ENCODE data around the gene PROSER2.

The PROSER2 gene

GRCh38 chr10:11858093-11858492 lies 34.9 kb downstream of the PROSER2 start:
- DNase-seq (ENCODE audit: low read depth, low spot score): no peak
- no peak overlapping the region for H3K4me3 ChIP-seq (ENCODE audit: low read length)

GRCh38 chr10:11861341-11861740 lies 38.2 kb downstream of the PROSER2 start:
- H3K4me3 ChIP-seq (ENCODE audit: low read length): no peak overlapping the region
- peak; percentile 38 for DNase-seq (ENCODE audit: low read depth, low spot score)

- DNase-seq (ENCODE audit: low read depth, low spot score): no peak
- no peak overlapping the region for H3K4me3 ChIP-seq (ENCODE audit: low read length)
These were observed 38.8 kb downstream of the PROSER2 start for GRCh38 chr10:11861811-11862428.

- peak overlapping the region; percentile 21 for H3K4me3 ChIP-seq (ENCODE audit: low read length)
- DNase-seq (ENCODE audit: low read depth, low spot score): peak; percentile 89
These were observed 40.4 kb downstream of the PROSER2 start for GRCh38 chr10:11863353-11864109.

- no peak for DNase-seq (ENCODE audit: low read depth, low spot score)
- H3K4me3 ChIP-seq (ENCODE audit: low read length): no peak overlapping the region
These were observed 41.6 kb downstream of the PROSER2 start for GRCh38 chr10:11864727-11865126.

GRCh38 chr10:11865561-11865960 lies 42.4 kb downstream of the PROSER2 start:
- H3K4me3 ChIP-seq (ENCODE audit: low read length): no peak overlapping the region
- no peak for DNase-seq (ENCODE audit: low read depth, low spot score)

- no peak for DNase-seq (ENCODE audit: low read depth, low spot score)
- H3K4me3 ChIP-seq (ENCODE audit: low read length): no peak overlapping the region
These were observed 43.2 kb downstream of the PROSER2 start for GRCh38 chr10:11866199-11866925.

- no peak for DNase-seq (ENCODE audit: low read depth, low spot score)
- no peak overlapping the region for H3K4me3 ChIP-seq (ENCODE audit: low read length)
These were observed 46.1 kb downstream of the PROSER2 start for GRCh38 chr10:11869219-11869618.

GRCh38 chr10:11869743-11870460 lies 46.7 kb downstream of the PROSER2 start:
- DNase-seq (ENCODE audit: low read depth, low spot score): no peak
- H3K4me3 ChIP-seq (ENCODE audit: low read length): no peak overlapping the region

GRCh38 chr10:11870461-11870780 lies 47.3 kb downstream of the PROSER2 start:
- no peak overlapping the region for H3K4me3 ChIP-seq (ENCODE audit: low read length)
- no peak for DNase-seq (ENCODE audit: low read depth, low spot score)

- DNase-seq (ENCODE audit: low read depth, low spot score): no peak
- H3K4me3 ChIP-seq (ENCODE audit: low read length): no peak overlapping the region
These were observed 47.8 kb downstream of the PROSER2 start for GRCh38 chr10:11870900-11871400.

- H3K4me3 ChIP-seq (ENCODE audit: low read length): no peak overlapping the region; the same call in 1 of the 2 replicates
- peak; percentile 26 for DNase-seq (ENCODE audit: low read depth, low spot score)
These were observed 48.3 kb downstream of the PROSER2 start for GRCh38 chr10:11871466-11871865.

- peak; percentile 87 for DNase-seq (ENCODE audit: low read depth, low spot score)
- H3K4me3 ChIP-seq (ENCODE audit: low read length): peak overlapping the region; percentile 13
These were observed 51.7 kb downstream of the PROSER2 start for GRCh38 chr10:11874568-11875493.

- DNase-seq (ENCODE audit: low read depth, low spot score): no peak
- no peak overlapping the region for H3K4me3 ChIP-seq (ENCODE audit: low read length)
These were observed 52.5 kb downstream of the PROSER2 start for GRCh38 chr10:11875494-11876281.

GRCh38 chr10:11876324-11876723 lies 53.2 kb downstream of the PROSER2 start:
- H3K4me3 ChIP-seq (ENCODE audit: low read length): no peak overlapping the region
- DNase-seq (ENCODE audit: low read depth, low spot score): no peak

- H3K4me3 ChIP-seq (ENCODE audit: low read length): no peak overlapping the region
- DNase-seq (ENCODE audit: low read depth, low spot score): no peak
These were observed 53.8 kb downstream of the PROSER2 start for GRCh38 chr10:11876805-11877590.

GRCh38 chr10:11877591-11877905 lies 54.4 kb downstream of the PROSER2 start:
- DNase-seq (ENCODE audit: low read depth, low spot score): no peak
- no peak overlapping the region for H3K4me3 ChIP-seq (ENCODE audit: low read length)

Data from Jurkat, Clone E6-1 (cell line).